ENCODE data around the gene BAIAP2L2. TPM values are rescaled to one million over a fixed set of nuclear protein-coding genes. Genes with fewer than 3 reads are reported as not detected.

BAIAP2L2 gene
- total RNA-seq, 2 donors from 2014 or later: 59.1 to 76.6 TPM

- Histone ChIP-seq H3K9ac (ENCODE audit: low read depth in 2 of 2, low read length in 2 of 2) (no peak overlapping the region), H3K36me3 (no peaks in the 10 kb centered on the region), H3K4me3 (no peak overlapping the region), H3K27ac (no peak overlapping the region), H3K27me3 (no peaks in the 10 kb centered on the region), H3K9me3 (no peaks in the 10 kb centered on the region), H3K4me1 (no peaks in the 10 kb centered on the region)
- no peak for DNase-seq
- intact Hi-C loops (cut with DNase I): no loop called here
- no peak for TF ChIP-seq CTCF (IDR thresholded peaks at IDR 0.05)
Observed at GRCh38 chr22:38144025-38144405, 33.5 kb upstream of the BAIAP2L2 start.

DNA sequence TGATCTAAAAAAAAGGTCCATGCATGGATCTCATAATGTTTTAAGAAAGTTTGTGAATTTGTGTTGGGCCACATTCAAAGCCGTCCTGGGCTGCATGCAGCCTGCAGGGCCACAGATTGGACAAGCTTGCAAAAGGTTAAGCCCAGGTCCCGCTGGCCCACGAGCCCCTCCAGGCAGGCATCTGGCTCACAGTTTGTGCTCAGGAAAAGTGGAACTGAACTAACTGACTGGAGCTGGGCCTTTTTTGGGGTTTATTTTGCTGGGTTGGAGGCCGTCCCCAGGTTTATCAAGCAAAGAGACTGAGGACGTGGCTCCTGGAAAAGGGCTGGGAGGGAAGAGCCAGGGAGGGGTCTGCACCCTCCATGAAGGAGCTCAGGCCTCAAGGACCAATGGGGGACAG, 32.1 kb upstream of the BAIAP2L2 start:
- intact Hi-C loops (cut with DNase I): no loop called here
- no peaks in the 10 kb centered on the region for H3K4me1 ChIP-seq

GRCh38 chr22:38141217-38141973, 30.9 kb upstream of the BAIAP2L2 start:
- DNase-seq: no peak
- Histone ChIP-seq H3K36me3 (no peaks in the 10 kb centered on the region), H3K27me3 (no peaks in the 10 kb centered on the region), H3K27ac (no peak overlapping the region), H3K9me3 (no peaks in the 10 kb centered on the region), H3K4me1 (no peaks in the 10 kb centered on the region), H3K9ac (ENCODE audit: low read depth in 2 of 2, low read length in 2 of 2) (no peak overlapping the region), H3K4me3 (no peak overlapping the region)
- intact Hi-C loops (cut with DNase I): no loop called here
- TF ChIP-seq CTCF (IDR thresholded peaks at IDR 0.05): no peak

More for the DNA sequence above, 32.1 kb upstream of the BAIAP2L2 start:
- H3K27ac ChIP-seq: no peak overlapping the region
- H3K27me3 ChIP-seq: no peaks in the 10 kb centered on the region
- no peak overlapping the region for H3K4me3 ChIP-seq
- H3K36me3 ChIP-seq: no peaks in the 10 kb centered on the region
- TF ChIP-seq CTCF (IDR thresholded peaks at IDR 0.05): no peak
- DNase-seq: no peak
- no peak overlapping the region for H3K9ac ChIP-seq (ENCODE audit: low read depth in 2 of 2, low read length in 2 of 2)
- H3K9me3 ChIP-seq: no peaks in the 10 kb centered on the region

DNA sequence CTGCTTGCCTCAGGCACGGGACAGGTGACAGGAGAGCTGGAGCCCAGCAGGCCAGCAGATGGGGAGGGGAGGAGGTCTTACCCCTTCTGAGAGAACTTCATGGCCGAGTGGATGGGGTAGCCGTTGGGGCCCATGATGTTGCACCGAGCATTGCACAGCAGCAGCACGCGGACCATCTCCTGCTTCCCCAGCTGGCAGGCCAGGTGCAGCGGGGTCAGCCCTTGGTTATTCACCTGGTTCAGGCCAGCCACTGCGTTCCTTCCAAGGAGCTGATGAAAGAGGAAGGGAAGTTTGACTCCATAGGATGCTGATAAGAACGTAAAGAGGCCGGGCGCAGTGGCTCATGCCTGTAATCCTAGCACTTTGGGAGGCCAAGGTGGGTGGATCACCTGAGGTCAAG, 29.4 kb upstream of the BAIAP2L2 start:
- no peaks in the 10 kb centered on the region for H3K27me3 ChIP-seq
- H3K4me1 ChIP-seq: no peaks in the 10 kb centered on the region
- intact Hi-C loops (cut with DNase I): no loop called here
- H3K9ac ChIP-seq (ENCODE audit: low read depth in 2 of 2, low read length in 2 of 2): no peak overlapping the region
- no peak for DNase-seq
- H3K27ac ChIP-seq: no peak overlapping the region
- no peak overlapping the region for H3K4me3 ChIP-seq
- no peaks in the 10 kb centered on the region for H3K9me3 ChIP-seq
- no peaks in the 10 kb centered on the region for H3K36me3 ChIP-seq
- no peak for TF ChIP-seq CTCF (IDR thresholded peaks at IDR 0.05)

- Histone ChIP-seq H3K36me3 (no peaks in the 10 kb centered on the region), H3K27ac (no peak overlapping the region), H3K9me3 (no peaks in the 10 kb centered on the region), H3K9ac (ENCODE audit: low read depth in 2 of 2, low read length in 2 of 2) (no peak overlapping the region), H3K27me3 (no peaks in the 10 kb centered on the region), H3K4me3 (no peak overlapping the region), H3K4me1 (no peaks in the 10 kb centered on the region)
- TF ChIP-seq CTCF (IDR thresholded peaks at IDR 0.05): no peak
- intact Hi-C loops (cut with DNase I): no loop called here
- DNase-seq: no peak
Observed at GRCh38 chr22:38138961-38139360, 28.5 kb upstream of the BAIAP2L2 start.

Measured in colonic mucosa (tissue), 4 donors.